Activated naive CD4-positive, alpha-beta T cell treated with anti-CD3 and anti-CD28 coated beads for 36 hours (primary cell): Measurements from ENCODE around the gene FOXF1. TPM values are rescaled to one million over a fixed set of nuclear protein-coding genes. Genes with fewer than 3 reads are reported as not detected.

Experiments
- CTCF ChIA-PET: fragments of 350-600 bp; sonication (Branson Sonifier 250); formaldehyde crosslinking; loops from one replicate; lab custom pipeline; 2021; ENCODE audit warnings: antibody characterized with exemption; lab: Charles Lee
- DNase-seq: peaks from one replicate; pipeline ENCODE4 v3.0.0-alpha.2; 2020
- H3K27ac Mint-ChIP-seq: one replicate; pipeline ENCODE4 v1.8.0; 2021; ENCODE audit warnings: mild to moderate bottlenecking, mixed read lengths
- H3K27me3 Mint-ChIP-seq: one replicate; pipeline ENCODE4 v1.8.0; 2021; ENCODE audit warnings: low read depth, mixed read lengths
- H3K36me3 Mint-ChIP-seq: one replicate; pipeline ENCODE4 v1.8.0; 2021; ENCODE audit warnings: low read depth, mixed read lengths
- H3K4me1 Mint-ChIP-seq: one replicate; pipeline ENCODE4 v1.8.0; 2021; ENCODE audit warnings: low read depth, mixed read lengths
- H3K4me3 Mint-ChIP-seq: one replicate; pipeline ENCODE4 v1.8.0; 2021; ENCODE audit warnings: mild to moderate bottlenecking, moderate library complexity, mixed read lengths
- H3K9me3 Mint-ChIP-seq: one replicate; pipeline ENCODE4 v1.8.0; 2021; ENCODE audit warnings: mixed read lengths
- intact Hi-C: fragments of 100-400 bp; cut with micrococcal nuclease; formaldehyde crosslinking; loops from one replicate; pipeline ENCODE4 v1.15.1; 2023
- total RNA-seq, 2 experiments: library from RNA; stranded (reverse); gene quantifications; one replicate each; pipeline ENCODE4 v1.2.3, GENCODE V29; 2021

The FOXF1 gene
- total RNA-seq, 2 experiments from 2014 or later: not detected

- no peak overlapping the region for H3K27ac Mint-ChIP-seq
- intact Hi-C loops: loop anchor here (10.0 kb wide), 1 partner anchor 941 kb away; the partner anchor contains the start of gene ZCCHC14
- no peaks in the 10 kb centered on the region for H3K9me3 Mint-ChIP-seq
- no peak for DNase-seq
- H3K4me3 Mint-ChIP-seq: peak overlapping the region; percentile 92
- H3K27me3 Mint-ChIP-seq: no peaks in the 10 kb centered on the region
- peaks cover 13% of the 10 kb centered on the region for H3K4me1 Mint-ChIP-seq
- peaks cover 10% of the 10 kb centered on the region for H3K36me3 Mint-ChIP-seq
- CTCF ChIA-PET: no interaction called here
Measured at GRCh38 chr16:86553356-86553755, 43.0 kb downstream of the FOXF1 start.

DNA sequence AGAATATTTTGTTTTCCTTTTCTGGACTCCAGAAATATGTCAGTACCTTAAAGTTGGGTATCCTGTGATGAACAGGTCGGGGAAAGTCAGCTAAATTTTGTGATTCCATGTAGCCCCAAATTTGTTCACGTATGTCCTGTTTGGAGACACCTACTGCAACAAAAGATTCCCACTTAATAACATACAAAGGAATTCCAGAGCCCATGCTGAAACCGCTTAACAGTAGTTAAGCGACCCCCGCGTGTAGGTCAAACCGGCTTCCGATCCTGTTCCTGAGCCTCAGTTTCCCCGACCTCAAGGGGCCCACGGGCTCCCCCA is 44.2 kb downstream of the FOXF1 start:
- Mint-ChIP-seq H3K9me3 (no peaks in the 10 kb centered on the region), H3K4me3 (peak overlapping the region; percentile 92), H3K4me1 (peaks cover 11% of the 10 kb centered on the region), H3K27ac (peak overlapping the region; percentile 88), H3K27me3 (peaks cover 2% of the 10 kb centered on the region), H3K36me3 (peaks cover 10% of the 10 kb centered on the region)
- no peak for DNase-seq
- intact Hi-C loops: loop anchor here (10.0 kb wide), 1 partner anchor 940 kb away; the partner anchor contains the start of gene ZCCHC14
- CTCF ChIA-PET: interaction anchor here (0.9 to 1.0 kb wide), 2 partner anchors 10 to 319 kb away, joined by 3 to 5 read pairs; no protein-coding TSS in a partner anchor

- Mint-ChIP-seq H3K27ac (peak within 1 kb of the TSS; percentile 88), H3K4me3 (peak within 1 kb of the TSS; percentile 92), H3K36me3 (peaks cover 10% of the 10 kb centered on the region), H3K4me1 (peaks cover 11% of the 10 kb centered on the region), H3K27me3 (peaks cover 5% of the 10 kb centered on the region), H3K9me3 (no peaks in the 10 kb centered on the region)
- peak; percentile 95 for DNase-seq
- CTCF ChIA-PET: interaction anchor here (0.9 to 1.0 kb wide), 2 partner anchors 9 to 319 kb away, joined by 3 to 5 read pairs; no protein-coding TSS in a partner anchor
- intact Hi-C loops: loop anchor here (10.0 kb wide), 1 partner anchor 940 kb away; the partner anchor contains the start of gene ZCCHC14
Measured at GRCh38 chr16:86554917-86555703, 44.8 kb downstream of the FOXF1 start, which contains the start of gene MTHFSD. TSS of gene MTHFSD (minus strand) at chr16:86555235. CDS start at chr16:86555184, 51 bp downstream.

GRCh38 chr16:86555704-86556075 is 45.4 kb downstream of the FOXF1 start:
- peak overlapping the region; percentile 88 for H3K27ac Mint-ChIP-seq
- no peak for DNase-seq
- peaks cover 10% of the 10 kb centered on the region for H3K36me3 Mint-ChIP-seq
- CTCF ChIA-PET: interaction anchor here (0.9 to 1.0 kb wide), 2 partner anchors 9 to 318 kb away, joined by 3 to 5 read pairs; no protein-coding TSS in a partner anchor
- intact Hi-C loops: loop anchor here (10.0 kb wide), 1 partner anchor 939 kb away; the partner anchor contains the start of gene ZCCHC14
- peaks cover 7% of the 10 kb centered on the region for H3K27me3 Mint-ChIP-seq
- no peaks in the 10 kb centered on the region for H3K9me3 Mint-ChIP-seq
- H3K4me1 Mint-ChIP-seq: peaks cover 11% of the 10 kb centered on the region
- peak overlapping the region; percentile 92 for H3K4me3 Mint-ChIP-seq

DNA sequence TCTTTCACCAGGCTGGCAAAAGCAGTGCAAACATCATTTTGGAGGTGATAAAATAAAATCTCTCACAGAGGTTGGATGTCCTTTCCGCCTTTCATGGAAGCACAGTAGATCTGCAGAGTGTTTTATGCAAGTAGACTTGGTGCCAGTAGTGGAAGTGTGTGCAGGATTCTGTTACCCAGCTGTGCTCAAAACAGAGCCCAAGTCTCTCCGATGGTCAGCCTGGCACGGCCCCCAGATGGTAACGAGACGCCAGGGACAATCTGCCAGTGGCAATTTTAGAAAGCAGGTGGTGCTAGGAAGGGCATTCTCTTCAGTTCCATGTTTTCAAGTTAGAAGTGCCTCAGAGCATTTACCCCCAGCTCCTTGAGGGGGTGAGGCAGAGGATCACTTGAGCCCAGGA is 46.2 kb downstream of the FOXF1 start:
- intact Hi-C loops: loop anchor here (10.0 kb wide), 1 partner anchor 938 kb away; the partner anchor contains the start of gene ZCCHC14

GRCh38 chr16:86557587-86557986 is 47.3 kb downstream of the FOXF1 start:
- Mint-ChIP-seq H3K9me3 (no peaks in the 10 kb centered on the region), H3K4me1 (peaks cover 9% of the 10 kb centered on the region), H3K27ac (no peak overlapping the region), H3K36me3 (peaks cover 8% of the 10 kb centered on the region), H3K4me3 (no peak overlapping the region), H3K27me3 (peaks cover 16% of the 10 kb centered on the region)
- intact Hi-C loops: loop anchor here (10.0 kb wide), 1 partner anchor 937 kb away; the partner anchor contains the start of gene ZCCHC14
- no peak for DNase-seq
- CTCF ChIA-PET: no interaction called here

More for the DNA sequence above, 46.2 kb downstream of the FOXF1 start:
- peak overlapping the region; percentile 92 for H3K4me3 Mint-ChIP-seq
- peaks cover 11% of the 10 kb centered on the region for H3K4me1 Mint-ChIP-seq
- H3K36me3 Mint-ChIP-seq: peaks cover 10% of the 10 kb centered on the region
- H3K9me3 Mint-ChIP-seq: no peaks in the 10 kb centered on the region
- no peak overlapping the region for H3K27ac Mint-ChIP-seq
- DNase-seq: no peak
- CTCF ChIA-PET: interaction anchor here (0.6 kb wide), 1 partner anchor 505 kb away, joined by 4 read pairs; no protein-coding TSS in a partner anchor
- H3K27me3 Mint-ChIP-seq: peaks cover 12% of the 10 kb centered on the region

- DNase-seq: no peak
- Mint-ChIP-seq H3K4me1 (peaks cover 10% of the 10 kb centered on the region), H3K9me3 (no peaks in the 10 kb centered on the region), H3K27ac (no peak overlapping the region), H3K4me3 (no peak overlapping the region), H3K36me3 (peaks cover 7% of the 10 kb centered on the region), H3K27me3 (peaks cover 23% of the 10 kb centered on the region)
- intact Hi-C loops: loop anchor here (10.0 kb wide), 1 partner anchor 936 kb away; the partner anchor contains the start of gene ZCCHC14
- CTCF ChIA-PET: no interaction called here
Measured at GRCh38 chr16:86558355-86559193, 48.2 kb downstream of the FOXF1 start.

- Mint-ChIP-seq H3K36me3 (peaks cover 1% of the 10 kb centered on the region), H3K9me3 (no peaks in the 10 kb centered on the region), H3K4me1 (peaks cover 12% of the 10 kb centered on the region), H3K27me3 (peaks cover 34% of the 10 kb centered on the region), H3K27ac (no peak overlapping the region), H3K4me3 (no peak overlapping the region)
- intact Hi-C loops: loop anchor here (5.0 to 10.0 kb wide), 6 partner anchors 105 to 935 kb away; partner anchors contain the start of genes MAP1LC3B and ZCCHC14
- CTCF ChIA-PET: no interaction called here
- DNase-seq: no peak
Measured at GRCh38 chr16:86559802-86560305, 49.5 kb downstream of the FOXF1 start.

DNA sequence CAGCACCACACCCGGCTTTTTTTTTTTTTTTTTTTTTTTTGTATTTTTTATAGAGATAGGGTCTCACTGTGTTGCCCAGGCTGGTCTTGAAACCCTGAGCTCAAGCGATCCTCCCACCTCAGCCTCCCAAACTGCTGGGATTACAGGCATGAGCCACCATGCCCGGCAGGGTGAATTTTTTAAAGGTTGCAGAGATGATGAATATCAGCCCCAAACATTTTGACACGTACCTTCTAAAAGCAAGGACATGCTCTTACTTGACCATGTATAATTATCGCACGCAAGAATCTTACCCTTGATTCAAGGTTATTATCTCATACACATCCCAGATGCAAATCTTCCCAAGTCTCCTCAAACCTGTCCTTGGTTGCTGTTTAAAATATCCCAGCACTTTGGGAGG is 52.0 kb downstream of the FOXF1 start:
- Mint-ChIP-seq H3K4me1 (peaks cover 19% of the 10 kb centered on the region), H3K9me3 (no peaks in the 10 kb centered on the region), H3K4me3 (no peak overlapping the region), H3K27me3 (peaks cover 50% of the 10 kb centered on the region), H3K36me3 (no peaks in the 10 kb centered on the region), H3K27ac (no peak overlapping the region)
- intact Hi-C loops: loop anchor here (5.0 to 10.0 kb wide), 5 partner anchors 102 to 830 kb away; partner anchors contain the start of gene MAP1LC3B
- no peak for DNase-seq
- CTCF ChIA-PET: interaction anchor here (3.2 kb wide), 1 partner anchor 501 kb away, joined by 22 read pairs; no protein-coding TSS in a partner anchor

DNA sequence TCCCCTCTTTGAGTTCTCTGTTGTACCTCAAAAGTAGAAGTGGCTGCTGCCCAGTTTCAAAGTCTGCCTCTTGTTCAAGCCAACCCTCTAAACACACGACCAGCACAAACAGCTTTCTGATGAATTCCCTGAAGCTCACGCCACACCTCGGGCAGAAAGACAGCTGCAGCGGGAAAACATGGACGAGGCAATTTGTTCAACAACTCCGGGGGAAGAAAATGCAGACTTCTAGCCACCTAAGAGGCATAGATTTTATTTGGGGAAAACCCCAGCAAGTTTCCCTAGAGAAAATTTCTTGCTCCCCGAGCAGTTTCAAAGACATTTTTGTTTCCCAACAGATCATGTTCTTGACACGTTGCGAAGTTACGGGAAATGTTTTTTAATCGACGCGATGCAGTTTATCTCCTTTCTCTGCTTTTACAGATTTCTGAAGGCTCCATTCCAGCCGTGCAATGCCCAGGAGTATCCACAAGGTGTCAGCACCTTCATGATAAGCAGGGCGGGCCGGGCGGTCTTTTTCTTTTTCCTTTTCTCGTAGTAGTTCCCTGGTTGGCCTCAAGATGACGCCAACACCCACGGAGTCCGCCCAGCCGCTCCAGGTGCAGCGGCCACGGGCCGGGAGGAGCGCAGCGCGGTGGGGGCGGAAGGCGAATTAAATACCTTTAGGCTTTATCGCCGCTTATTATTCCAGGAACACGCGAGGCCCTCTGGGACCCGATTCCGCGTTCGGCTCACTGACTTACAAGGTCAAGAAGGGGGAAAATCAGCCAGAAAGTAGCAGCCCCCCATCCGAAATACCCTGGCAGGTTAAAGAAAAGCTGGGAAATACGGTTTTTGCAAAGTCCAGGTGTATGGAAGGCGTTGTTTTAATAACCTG is 53.4 kb downstream of the FOXF1 start:
- intact Hi-C loops: loop anchor here (1.0 to 10.0 kb wide), 7 partner anchors 101 to 829 kb away; partner anchors contain the start of gene MAP1LC3B
- Mint-ChIP-seq H3K27me3 (peaks cover 55% of the 10 kb centered on the region), H3K4me1 (peaks cover 21% of the 10 kb centered on the region), H3K27ac (no peak overlapping the region), H3K9me3 (no peaks in the 10 kb centered on the region), H3K4me3 (no peak overlapping the region), H3K36me3 (no peaks in the 10 kb centered on the region)
- DNase-seq: peak; percentile 95
- CTCF ChIA-PET: interaction anchor here (0.6 to 3.2 kb wide), 11 partner anchors 9 to 1073 kb away, joined by 3 to 22 read pairs (median 3); partner anchors contain the start of gene MTHFSD
